ENCODE results near the gene MAJIN. TPM values are rescaled to one million over a fixed set of nuclear protein-coding genes. Genes with fewer than 3 reads are reported as not detected.
"Not testable (repeated sequence)": the region's sequence is repeated elsewhere in the genome, so short reads cannot be mapped to it uniquely, and the experiment has no call there.

MAJIN gene
- total RNA-seq, 2 donors from 2014 or later, result not detected

DNA sequence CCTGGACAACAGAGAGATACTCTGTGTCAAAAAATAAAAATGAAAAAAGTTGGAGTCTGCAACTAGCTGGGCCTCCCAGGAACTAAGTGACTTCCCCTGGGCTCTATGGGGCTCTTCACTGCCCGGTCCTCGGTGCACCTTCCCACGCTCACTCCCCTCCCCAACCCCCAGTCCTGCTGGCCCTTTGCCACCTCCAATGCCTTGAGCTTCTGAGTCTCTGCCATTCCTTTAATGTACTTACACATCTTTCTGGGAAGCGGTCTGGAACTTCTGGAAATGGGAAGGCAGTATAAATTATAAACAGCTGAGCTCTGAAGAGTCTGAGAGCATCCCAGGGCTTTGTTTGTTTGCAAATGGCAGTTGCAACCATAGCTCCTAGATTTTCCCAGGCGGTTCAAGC, 30.8 kb upstream of the MAJIN start:
- DNase-seq (ENCODE audit: low spot score) (no peak), ATAC-seq (no peak)
- no peaks in the 10 kb centered on the region for H3K36me3 Mint-ChIP-seq
- H3K4me1 Mint-ChIP-seq (ENCODE audit: low read depth in 2 of 2), result peaks cover 7 to 9% of the 10 kb centered on the region in 2 donors
- no peaks in the 10 kb centered on the region for H3K9me3 Mint-ChIP-seq
- no peak overlapping the region for H3K4me3 Mint-ChIP-seq
- no peaks in the 10 kb centered on the region for H3K27me3 Mint-ChIP-seq
- no peak overlapping the region for H3K27ac Mint-ChIP-seq

DNA sequence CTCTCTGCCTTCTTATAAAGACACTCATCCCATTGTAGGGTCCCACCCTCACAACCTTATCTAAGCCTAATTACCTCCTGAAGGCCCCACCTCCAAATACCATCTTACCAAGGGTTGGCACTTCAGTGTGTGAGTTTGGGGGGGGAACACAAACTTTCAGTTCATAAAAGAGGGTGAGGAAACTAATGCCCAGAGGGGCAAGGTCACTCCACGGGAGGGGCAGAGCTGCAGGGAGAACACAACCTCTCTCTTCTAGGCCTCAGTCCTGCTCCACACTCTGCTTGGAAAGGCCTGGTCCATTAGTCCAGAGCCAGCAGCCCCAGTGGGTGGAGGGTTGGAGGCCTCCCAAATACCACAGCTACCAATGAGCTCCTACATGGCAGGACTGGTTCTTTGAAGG, 27.6 kb upstream of the MAJIN start:
- Mint-ChIP-seq H3K4me1 (ENCODE audit: low read depth in 2 of 2) (peaks cover 13 to 14% of the 10 kb centered on the region in 2 donors), H3K36me3 (no peaks in the 10 kb centered on the region), H3K9me3 (no peaks in the 10 kb centered on the region), H3K27ac (no peak overlapping the region), H3K4me3 (no peak overlapping the region), H3K27me3 (peaks cover 0 to 3% of the 10 kb centered on the region in 2 donors)
- DNase-seq (ENCODE audit: low spot score) (no peak), ATAC-seq (no peak)

GRCh38 chr11:64998690-64999431, 27.0 kb upstream of the MAJIN start:
- DNase-seq (ENCODE audit: low spot score) (no peak), ATAC-seq (no peak)
- H3K4me1 Mint-ChIP-seq (ENCODE audit: low read depth in 2 of 2), result peaks cover 13 to 14% of the 10 kb centered on the region in 2 donors
- no peaks in the 10 kb centered on the region for H3K36me3 Mint-ChIP-seq
- H3K4me3 Mint-ChIP-seq, result peak overlapping the region; percentile 1
- no peaks in the 10 kb centered on the region for H3K9me3 Mint-ChIP-seq
- peak overlapping the region; percentile 36 to 86 for H3K27ac Mint-ChIP-seq
- H3K27me3 Mint-ChIP-seq, result peaks cover 0 to 3% of the 10 kb centered on the region in 2 donors

- peak overlapping the region; percentile 1 for H3K4me3 Mint-ChIP-seq
- DNase-seq (ENCODE audit: low spot score), result no peak
- no peaks in the 10 kb centered on the region for H3K9me3 Mint-ChIP-seq
- no peaks in the 10 kb centered on the region for H3K36me3 Mint-ChIP-seq
- ATAC-seq, result no peak
- peaks cover 13 to 14% of the 10 kb centered on the region in 2 donors for H3K4me1 Mint-ChIP-seq (ENCODE audit: low read depth in 2 of 2)
- H3K27me3 Mint-ChIP-seq, result peaks cover 0 to 3% of the 10 kb centered on the region in 2 donors
- peak overlapping the region; percentile 36 to 86 for H3K27ac Mint-ChIP-seq
Observed at GRCh38 chr11:64998141-64998540, 26.2 kb upstream of the MAJIN start.

GRCh38 chr11:64996710-64997380, 24.9 kb upstream of the MAJIN start, which contains the start of gene BATF2:
Gene BATF2 (minus strand): TSS chr11:64996971. CDS start chr11:64996914, 57 bp downstream.
- peak; percentile 61 for DNase-seq (ENCODE audit: low spot score)
- Mint-ChIP-seq H3K4me3 (peak within 1 kb of the TSS; percentile 7), H3K27me3 (peaks cover 0 to 3% of the 10 kb centered on the region in 2 donors), H3K36me3 (no peaks in the 10 kb centered on the region), H3K4me1 (ENCODE audit: low read depth in 2 of 2) (peaks cover 13 to 14% of the 10 kb centered on the region in 2 donors), H3K27ac (peak within 1 kb of the TSS in 1 of 2 donors; percentile 73), H3K9me3 (no peaks in the 10 kb centered on the region)
- peak; percentile 57 to 75 for ATAC-seq

DNA sequence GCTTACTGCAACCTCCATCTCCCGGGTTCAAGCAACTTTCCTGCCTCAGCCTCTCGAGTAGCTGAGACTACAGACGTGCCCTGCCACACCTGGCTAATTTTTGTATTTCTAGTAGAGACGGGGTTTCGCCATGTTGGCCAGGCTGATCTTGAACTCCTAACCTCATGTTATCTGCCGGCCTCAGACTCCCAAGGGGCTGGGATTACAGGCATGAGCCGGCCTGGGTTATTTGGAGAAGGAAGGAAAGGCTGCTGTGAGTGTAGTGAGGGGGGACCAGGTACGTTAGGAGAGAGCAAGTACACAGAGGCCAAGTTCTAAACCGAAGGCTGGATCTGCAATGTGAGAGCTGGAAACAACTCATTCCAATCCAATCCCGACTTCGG, 24.4 kb upstream of the MAJIN start:
- H3K27ac Mint-ChIP-seq, result peak overlapping the region in 1 of 2 donors; percentile 73
- DNase-seq (ENCODE audit: low spot score) (no peak), ATAC-seq (no peak)
- peak overlapping the region; percentile 7 for H3K4me3 Mint-ChIP-seq
- H3K36me3 Mint-ChIP-seq, result no peaks in the 10 kb centered on the region
- peaks cover 0 to 3% of the 10 kb centered on the region in 2 donors for H3K27me3 Mint-ChIP-seq
- no peaks in the 10 kb centered on the region for H3K9me3 Mint-ChIP-seq
- H3K4me1 Mint-ChIP-seq (ENCODE audit: low read depth in 2 of 2), result peaks cover 13 to 14% of the 10 kb centered on the region in 2 donors

GRCh38 chr11:64994318-64994717, 22.4 kb upstream of the MAJIN start:
- H3K4me1 Mint-ChIP-seq (ENCODE audit: low read depth in 2 of 2), result peaks cover 23 to 24% of the 10 kb centered on the region in 2 donors
- no peaks in the 10 kb centered on the region for H3K36me3 Mint-ChIP-seq
- peaks cover 0 to 3% of the 10 kb centered on the region in 2 donors for H3K27me3 Mint-ChIP-seq
- H3K4me3 Mint-ChIP-seq, result no peak overlapping the region
- DNase-seq (ENCODE audit: low spot score), result no peak
- no peaks in the 10 kb centered on the region for H3K9me3 Mint-ChIP-seq
- H3K27ac Mint-ChIP-seq, result no peak overlapping the region
- ATAC-seq, result no peak

- ATAC-seq (no peak), DNase-seq (ENCODE audit: low spot score) (no peak)
- Mint-ChIP-seq H3K27ac (peak overlapping the region in 1 of 2 donors; percentile 9), H3K27me3 (peaks cover 0 to 5% of the 10 kb centered on the region in 2 donors), H3K4me1 (ENCODE audit: low read depth in 2 of 2) (peaks cover 11 to 15% of the 10 kb centered on the region in 2 donors), H3K36me3 (no peaks in the 10 kb centered on the region), H3K9me3 (no peaks in the 10 kb centered on the region), H3K4me3 (peak overlapping the region; percentile 36)
Observed at GRCh38 chr11:64990222-64990923, 18.5 kb upstream of the MAJIN start.

DNA sequence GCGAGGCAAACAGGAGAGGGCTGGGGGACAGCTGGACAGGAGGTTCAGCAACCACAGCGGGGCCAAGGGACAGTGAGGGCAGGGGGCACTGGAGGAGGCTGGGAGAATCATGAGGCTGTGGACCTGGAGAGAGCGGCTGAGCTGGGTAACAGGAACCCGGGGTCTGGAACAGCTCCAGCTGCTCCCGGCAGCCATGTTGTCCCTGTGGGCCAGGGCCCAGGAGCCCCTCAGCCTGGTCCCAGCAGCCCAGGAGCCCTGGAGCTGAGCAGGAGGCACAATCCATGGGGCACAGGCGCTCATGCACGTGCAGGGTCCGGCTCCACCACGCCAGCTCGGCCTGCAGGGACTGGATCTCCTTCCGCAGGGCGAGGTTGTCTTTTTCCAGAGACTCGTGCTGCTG, 17.5 kb upstream of the MAJIN start:
- no peak overlapping the region for H3K4me3 Mint-ChIP-seq
- H3K4me1 Mint-ChIP-seq (ENCODE audit: low read depth in 2 of 2), result peaks cover 11 to 15% of the 10 kb centered on the region in 2 donors
- H3K9me3 Mint-ChIP-seq, result no peaks in the 10 kb centered on the region
- H3K36me3 Mint-ChIP-seq, result no peaks in the 10 kb centered on the region
- peaks cover 6% of the 10 kb centered on the region in 2 donors for H3K27me3 Mint-ChIP-seq
- H3K27ac Mint-ChIP-seq, result no peak overlapping the region
- ATAC-seq (peak in 1 of 2 donors; percentile 32), DNase-seq (ENCODE audit: low spot score) (no peak)

DNA sequence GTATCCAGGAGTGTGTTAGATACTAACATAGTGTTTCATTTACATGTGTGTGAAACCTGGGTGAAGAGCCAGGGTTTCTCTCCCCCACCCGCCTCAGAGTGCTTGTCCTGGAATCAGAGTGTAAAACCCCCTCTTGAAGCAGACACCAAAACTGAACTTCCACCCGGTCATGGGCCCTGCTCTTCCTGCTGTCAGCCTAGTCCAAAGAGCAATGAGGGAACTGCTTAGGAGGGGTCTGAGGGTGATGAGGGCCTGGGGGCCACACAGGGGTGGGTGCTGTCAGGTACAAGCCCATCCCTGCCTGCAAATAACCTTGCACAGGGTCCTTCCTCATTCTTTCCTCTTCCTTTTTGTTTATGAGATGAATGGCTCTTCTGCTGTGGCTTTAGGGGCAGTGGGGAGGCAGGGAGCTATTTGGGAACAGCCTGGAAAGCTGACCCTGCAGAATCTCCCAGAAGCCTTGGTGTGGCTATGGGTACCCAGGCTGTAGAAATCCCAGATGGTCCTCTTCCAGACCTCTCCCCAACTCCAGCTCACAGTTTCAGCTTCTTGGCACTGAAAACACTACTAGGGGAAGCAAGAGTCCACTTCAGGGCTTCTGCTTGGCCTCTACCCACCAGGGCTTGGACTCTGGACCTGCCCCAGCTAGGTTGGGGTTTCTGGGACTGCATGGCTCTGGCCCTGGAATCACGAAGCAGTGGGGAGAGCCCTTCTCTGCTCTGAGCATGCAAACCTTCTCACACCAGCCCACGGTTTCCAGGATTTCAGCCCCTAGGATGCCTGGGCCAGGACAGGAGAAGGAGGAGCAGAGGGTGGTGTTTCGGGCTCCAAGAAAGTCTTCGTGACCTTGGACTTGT, 16.3 kb upstream of the MAJIN start:
- Mint-ChIP-seq H3K36me3 (no peaks in the 10 kb centered on the region), H3K4me1 (ENCODE audit: low read depth in 2 of 2) (peaks cover 11 to 15% of the 10 kb centered on the region in 2 donors), H3K27ac (no peak overlapping the region), H3K4me3 (no peak overlapping the region), H3K27me3 (peaks cover 6 to 7% of the 10 kb centered on the region in 2 donors), H3K9me3 (no peaks in the 10 kb centered on the region)
- DNase-seq (ENCODE audit: low spot score) (no peak), ATAC-seq (no peak)

- not testable (repeated sequence) for H3K36me3 Mint-ChIP-seq; H3K9me3 Mint-ChIP-seq; H3K4me1 Mint-ChIP-seq (ENCODE audit: low read depth in 2 of 2)
Observed at GRCh38 chr11:64983339-64983738, 11.4 kb upstream of the MAJIN start.

GRCh38 chr11:64976651-64977050, 4.7 kb upstream of the MAJIN start:
- H3K4me1 Mint-ChIP-seq (ENCODE audit: low read depth in 2 of 2), result peaks cover 0 to 7% of the 10 kb centered on the region in 2 donors
- ATAC-seq (peak in 1 of 2 donors; percentile 41), DNase-seq (ENCODE audit: low spot score) (no peak)
- H3K9me3 Mint-ChIP-seq, result no peaks in the 10 kb centered on the region
- H3K36me3 Mint-ChIP-seq, result no peaks in the 10 kb centered on the region
- H3K4me3 Mint-ChIP-seq, result no peak overlapping the region
- no peak overlapping the region for H3K27ac Mint-ChIP-seq
- peaks cover 0 to 13% of the 10 kb centered on the region in 2 donors for H3K27me3 Mint-ChIP-seq

More at GRCh38 chr11:64983339-64983738, 11.4 kb upstream of the MAJIN start:
- H3K27me3 Mint-ChIP-seq, result peaks cover 7 to 21% of the 10 kb centered on the region in 2 donors
- H3K4me3 Mint-ChIP-seq; H3K27ac Mint-ChIP-seq; DNase-seq (ENCODE audit: low spot score); ATAC-seq: not testable (repeated sequence)

DNA sequence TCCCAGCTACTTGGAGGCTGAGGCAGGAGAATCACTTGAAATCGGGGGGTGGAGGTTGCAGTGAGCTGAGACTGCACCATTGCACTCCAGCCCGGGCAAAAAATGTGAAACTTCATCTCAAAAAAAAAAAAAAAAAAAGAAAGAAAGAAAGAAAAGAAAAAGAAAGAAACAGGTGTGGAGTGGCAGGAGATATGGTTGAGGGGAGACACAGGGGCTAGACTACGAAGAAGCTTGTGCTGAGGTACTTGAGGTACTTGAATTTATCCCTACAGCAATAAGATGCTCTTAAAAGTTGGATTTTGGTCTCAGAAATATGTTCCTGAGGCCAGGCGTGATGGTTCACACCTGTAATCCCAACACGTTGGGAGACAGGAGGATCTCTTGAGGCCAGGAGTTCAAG, 2.2 kb upstream of the MAJIN start:
- Mint-ChIP-seq H3K27me3 (peaks cover 0 to 9% of the 10 kb centered on the region in 2 donors), H3K4me1 (ENCODE audit: low read depth in 2 of 2) (peaks cover 0 to 7% of the 10 kb centered on the region in 2 donors), H3K9me3 (no peaks in the 10 kb centered on the region), H3K36me3 (no peaks in the 10 kb centered on the region), H3K27ac (no peak overlapping the region), H3K4me3 (no peak overlapping the region)
- no peak for ATAC-seq
- no peak for DNase-seq (ENCODE audit: low spot score)
